Activated T-helper 2 cell treated with anti-CD3 and anti-CD28 coated beads, Interferon-gamma antibody, Interleukin-2, Interleukin-4, amounts not matched to agents 10 μg/mL and 5 μg/mL and 100 μg/mL, durations not matched to agents 14 hours and 24 hours and 36 hours (primary cell): ENCODE results near the gene HIGD1B. TPM values are rescaled to one million over a fixed set of nuclear protein-coding genes. Genes with fewer than 3 reads are reported as not detected.

Source experiments
- DNase-seq: peaks from one replicate; pipeline ENCODE4 v3.0.0; 2021; ENCODE audit warnings: low spot score
- H3K27ac Mint-ChIP-seq: one replicate; pipeline ENCODE4 v1.8.0; 2021; ENCODE audit warnings: mixed read lengths
- H3K27me3 Mint-ChIP-seq: one replicate; pipeline ENCODE4 v1.8.0; 2021; ENCODE audit warnings: low read depth, mixed read lengths
- H3K36me3 Mint-ChIP-seq: one replicate; pipeline ENCODE4 v1.8.0; 2021; ENCODE audit warnings: low read depth, mixed read lengths
- H3K4me1 Mint-ChIP-seq: one replicate; pipeline ENCODE4 v1.8.0; 2021; ENCODE audit warnings: low read depth, mixed read lengths
- H3K4me3 Mint-ChIP-seq: one replicate; pipeline ENCODE4 v1.8.0; 2021; ENCODE audit warnings: low read depth, mild to moderate bottlenecking, moderate library complexity, mixed read lengths
- H3K9me3 Mint-ChIP-seq: one replicate; pipeline ENCODE4 v1.8.0; 2021; ENCODE audit warnings: mixed read lengths
- intact Hi-C: fragments of 100-400 bp; cut with micrococcal nuclease; formaldehyde crosslinking; loops from one replicate; pipeline ENCODE4 v1.15.1; 2023
- total RNA-seq: library from RNA; stranded (reverse); gene quantifications from 2 replicates; pipeline ENCODE4 v1.2.3, GENCODE V29; 2022

Gene HIGD1B
- total RNA-seq, 1 donor from 2014 or later, result not detected

- no peak overlapping the region for H3K4me3 Mint-ChIP-seq
- intact Hi-C loops, result no loop called here
- peaks cover 14% of the 10 kb centered on the region for H3K36me3 Mint-ChIP-seq
- H3K27me3 Mint-ChIP-seq, result no peaks in the 10 kb centered on the region
- no peaks in the 10 kb centered on the region for H3K9me3 Mint-ChIP-seq
- H3K4me1 Mint-ChIP-seq, result no peaks in the 10 kb centered on the region
- no peak overlapping the region for H3K27ac Mint-ChIP-seq
- no peak for DNase-seq
These were observed 1.5 kb upstream of the HIGD1B start for GRCh38 chr17:44846206-44846605.

- no peaks in the 10 kb centered on the region for H3K9me3 Mint-ChIP-seq
- no peaks in the 10 kb centered on the region for H3K4me1 Mint-ChIP-seq
- H3K4me3 Mint-ChIP-seq, result no peak overlapping the region
- H3K36me3 Mint-ChIP-seq, result peaks cover 29% of the 10 kb centered on the region
- H3K27me3 Mint-ChIP-seq, result no peaks in the 10 kb centered on the region
- intact Hi-C loops, result no loop called here
- H3K27ac Mint-ChIP-seq, result no peak overlapping the region
- no peak for DNase-seq
These were observed 643 bp downstream of the HIGD1B start for GRCh38 chr17:44848257-44848795.

GRCh38 chr17:44848961-44849489, 1.3 kb downstream of the HIGD1B start:
- Mint-ChIP-seq H3K27me3 (no peaks in the 10 kb centered on the region), H3K9me3 (no peaks in the 10 kb centered on the region), H3K36me3 (peaks cover 36% of the 10 kb centered on the region), H3K4me3 (no peak overlapping the region), H3K27ac (no peak overlapping the region), H3K4me1 (no peaks in the 10 kb centered on the region)
- intact Hi-C loops, result no loop called here
- DNase-seq, result no peak

GRCh38 chr17:44850025-44850424, 2.3 kb downstream of the HIGD1B start:
- H3K4me1 Mint-ChIP-seq, result no peaks in the 10 kb centered on the region
- no peak overlapping the region for H3K27ac Mint-ChIP-seq
- no peaks in the 10 kb centered on the region for H3K9me3 Mint-ChIP-seq
- intact Hi-C loops, result no loop called here
- H3K4me3 Mint-ChIP-seq, result no peak overlapping the region
- H3K36me3 Mint-ChIP-seq, result peaks cover 46% of the 10 kb centered on the region
- no peak for DNase-seq
- no peaks in the 10 kb centered on the region for H3K27me3 Mint-ChIP-seq

GRCh38 chr17:44850612-44851011, 2.9 kb downstream of the HIGD1B start:
- H3K27ac Mint-ChIP-seq, result no peak overlapping the region
- intact Hi-C loops, result no loop called here

GRCh38 chr17:44854192-44854591, 6.5 kb downstream of the HIGD1B start:
- no peak for DNase-seq
- H3K9me3 Mint-ChIP-seq, result no peaks in the 10 kb centered on the region
- H3K27me3 Mint-ChIP-seq, result no peaks in the 10 kb centered on the region
- peaks cover 77% of the 10 kb centered on the region for H3K36me3 Mint-ChIP-seq
- intact Hi-C loops, result no loop called here
- no peaks in the 10 kb centered on the region for H3K4me1 Mint-ChIP-seq
- H3K4me3 Mint-ChIP-seq, result no peak overlapping the region
- H3K27ac Mint-ChIP-seq, result no peak overlapping the region

More at GRCh38 chr17:44850612-44851011, 2.9 kb downstream of the HIGD1B start:
- H3K9me3 Mint-ChIP-seq, result no peaks in the 10 kb centered on the region
- H3K36me3 Mint-ChIP-seq, result peaks cover 50% of the 10 kb centered on the region
- DNase-seq, result no peak
- no peaks in the 10 kb centered on the region for H3K4me1 Mint-ChIP-seq
- no peak overlapping the region for H3K4me3 Mint-ChIP-seq
- no peaks in the 10 kb centered on the region for H3K27me3 Mint-ChIP-seq

GRCh38 chr17:44859701-44860100, 12.0 kb downstream of the HIGD1B start:
- H3K4me1 Mint-ChIP-seq, result no peaks in the 10 kb centered on the region
- no peaks in the 10 kb centered on the region for H3K9me3 Mint-ChIP-seq
- DNase-seq, result no peak
- H3K4me3 Mint-ChIP-seq, result no peak overlapping the region
- H3K27ac Mint-ChIP-seq, result no peak overlapping the region
- H3K27me3 Mint-ChIP-seq, result no peaks in the 10 kb centered on the region
- intact Hi-C loops, result no loop called here
- peaks cover 74% of the 10 kb centered on the region for H3K36me3 Mint-ChIP-seq

- H3K4me3 Mint-ChIP-seq, result no peak overlapping the region
- no peaks in the 10 kb centered on the region for H3K27me3 Mint-ChIP-seq
- H3K36me3 Mint-ChIP-seq, result peaks cover 72% of the 10 kb centered on the region
- DNase-seq, result no peak
- H3K9me3 Mint-ChIP-seq, result no peaks in the 10 kb centered on the region
- intact Hi-C loops, result no loop called here
- no peak overlapping the region for H3K27ac Mint-ChIP-seq
- no peaks in the 10 kb centered on the region for H3K4me1 Mint-ChIP-seq
These were observed 14.7 kb downstream of the HIGD1B start for GRCh38 chr17:44862278-44862914.

- no peak overlapping the region for H3K27ac Mint-ChIP-seq
- peaks cover 77% of the 10 kb centered on the region for H3K36me3 Mint-ChIP-seq
- no peaks in the 10 kb centered on the region for H3K4me1 Mint-ChIP-seq
- H3K9me3 Mint-ChIP-seq, result no peaks in the 10 kb centered on the region
- H3K4me3 Mint-ChIP-seq, result no peak overlapping the region
- no peaks in the 10 kb centered on the region for H3K27me3 Mint-ChIP-seq
- intact Hi-C loops, result no loop called here
- no peak for DNase-seq
These were observed 15.6 kb downstream of the HIGD1B start for GRCh38 chr17:44863061-44863918.

- H3K4me3 Mint-ChIP-seq, result no peak overlapping the region
- no peaks in the 10 kb centered on the region for H3K27me3 Mint-ChIP-seq
- no peaks in the 10 kb centered on the region for H3K4me1 Mint-ChIP-seq
- peaks cover 76% of the 10 kb centered on the region for H3K36me3 Mint-ChIP-seq
- no peak for DNase-seq
- H3K27ac Mint-ChIP-seq, result no peak overlapping the region
- intact Hi-C loops, result loop anchor here (1.0 kb wide), 2 partner anchors 86 to 90 kb away; no protein-coding TSS in a partner anchor
- no peaks in the 10 kb centered on the region for H3K9me3 Mint-ChIP-seq
These were observed 17.1 kb downstream of the HIGD1B start for GRCh38 chr17:44864831-44865230.

GRCh38 chr17:44865231-44865660, 17.6 kb downstream of the HIGD1B start:
- Mint-ChIP-seq H3K9me3 (no peaks in the 10 kb centered on the region), H3K27ac (no peak overlapping the region), H3K4me1 (no peaks in the 10 kb centered on the region), H3K4me3 (no peak overlapping the region), H3K27me3 (no peaks in the 10 kb centered on the region), H3K36me3 (peaks cover 75% of the 10 kb centered on the region)
- peak; percentile 49 for DNase-seq
- intact Hi-C loops, result loop anchor here (1.0 kb wide), 2 partner anchors 86 to 90 kb away; no protein-coding TSS in a partner anchor

GRCh38 chr17:44865931-44866330, 18.2 kb downstream of the HIGD1B start:
- Mint-ChIP-seq H3K9me3 (no peaks in the 10 kb centered on the region), H3K4me1 (no peaks in the 10 kb centered on the region), H3K27me3 (no peaks in the 10 kb centered on the region), H3K36me3 (peaks cover 74% of the 10 kb centered on the region), H3K4me3 (no peak overlapping the region), H3K27ac (no peak overlapping the region)
- intact Hi-C loops, result loop anchor here (1.0 kb wide), 2 partner anchors 87 to 91 kb away; no protein-coding TSS in a partner anchor
- no peak for DNase-seq

GRCh38 chr17:44867841-44868240, 20.2 kb downstream of the HIGD1B start:
- Mint-ChIP-seq H3K27ac (no peak overlapping the region), H3K27me3 (no peaks in the 10 kb centered on the region), H3K4me1 (no peaks in the 10 kb centered on the region), H3K9me3 (no peaks in the 10 kb centered on the region), H3K4me3 (no peak overlapping the region), H3K36me3 (peaks cover 77% of the 10 kb centered on the region)
- intact Hi-C loops, result no loop called here
- no peak for DNase-seq
